ENCODE data around the gene RPA3.

The RPA3 gene

DNA sequence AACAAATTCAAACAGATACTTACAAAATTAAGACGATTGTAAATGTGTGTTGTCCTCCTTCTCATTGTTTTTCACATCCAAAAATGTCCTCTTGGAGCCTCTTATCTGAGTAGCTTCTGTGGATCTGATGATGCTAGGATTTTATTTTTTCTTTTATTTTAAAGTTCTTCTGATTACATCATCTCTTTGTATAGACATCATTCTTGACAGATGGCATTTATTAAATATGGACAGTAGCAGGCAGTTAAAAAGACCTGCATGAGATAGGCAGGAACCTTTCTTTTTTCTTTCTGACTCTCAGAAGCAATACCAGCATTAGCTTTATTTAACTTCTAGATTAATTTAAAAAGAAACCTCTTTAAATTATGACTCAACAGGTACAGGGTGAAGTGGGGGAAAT is at the start of gene RPA3:
Gene RPA3, minus strand, starts transcription at position 116 of the 400 bp plus-strand sequence. CDS start 78,189 bp downstream, outside the sequence.
- no peak for DNase-seq

DNA sequence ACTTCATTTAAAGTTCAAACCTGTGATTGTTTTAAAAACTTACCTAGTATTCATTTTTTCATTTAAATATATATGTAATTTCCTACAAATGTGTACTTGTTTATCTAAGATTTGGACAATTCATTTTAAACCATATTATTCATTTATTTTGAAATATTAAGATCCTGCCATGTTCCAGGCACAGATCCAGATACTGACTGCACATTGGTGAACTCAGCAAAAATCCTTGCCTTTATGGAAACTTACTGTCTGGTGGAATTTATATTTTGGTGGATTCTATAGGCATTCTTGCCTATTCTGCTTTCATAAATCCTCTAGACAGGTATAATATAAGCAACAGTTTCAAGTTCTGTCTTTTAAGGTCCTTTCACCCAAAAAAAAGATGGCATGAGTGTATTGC is 48.3 kb upstream of the RPA3 start:
- DNase-seq, result no peak

DNA sequence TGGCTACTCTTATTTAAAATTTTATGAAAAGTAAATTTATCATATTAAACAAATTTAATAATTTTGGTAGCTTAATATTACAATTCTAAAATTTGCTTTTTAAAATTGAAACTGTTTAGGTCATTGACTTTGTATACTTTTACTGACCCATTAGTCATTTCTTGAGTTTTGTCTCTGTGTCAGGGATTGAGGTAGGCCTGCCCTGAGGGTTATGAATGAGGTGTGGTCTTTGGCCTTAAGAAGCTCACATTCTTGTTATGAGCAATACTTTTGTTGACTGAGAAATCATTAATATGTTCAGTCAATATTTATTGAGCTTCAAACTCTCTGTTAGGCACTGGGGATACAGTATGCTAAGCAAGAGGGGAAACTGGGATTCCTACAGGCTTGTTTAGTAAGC is 47.0 kb upstream of the RPA3 start:
- DNase-seq, result no peak

DNA sequence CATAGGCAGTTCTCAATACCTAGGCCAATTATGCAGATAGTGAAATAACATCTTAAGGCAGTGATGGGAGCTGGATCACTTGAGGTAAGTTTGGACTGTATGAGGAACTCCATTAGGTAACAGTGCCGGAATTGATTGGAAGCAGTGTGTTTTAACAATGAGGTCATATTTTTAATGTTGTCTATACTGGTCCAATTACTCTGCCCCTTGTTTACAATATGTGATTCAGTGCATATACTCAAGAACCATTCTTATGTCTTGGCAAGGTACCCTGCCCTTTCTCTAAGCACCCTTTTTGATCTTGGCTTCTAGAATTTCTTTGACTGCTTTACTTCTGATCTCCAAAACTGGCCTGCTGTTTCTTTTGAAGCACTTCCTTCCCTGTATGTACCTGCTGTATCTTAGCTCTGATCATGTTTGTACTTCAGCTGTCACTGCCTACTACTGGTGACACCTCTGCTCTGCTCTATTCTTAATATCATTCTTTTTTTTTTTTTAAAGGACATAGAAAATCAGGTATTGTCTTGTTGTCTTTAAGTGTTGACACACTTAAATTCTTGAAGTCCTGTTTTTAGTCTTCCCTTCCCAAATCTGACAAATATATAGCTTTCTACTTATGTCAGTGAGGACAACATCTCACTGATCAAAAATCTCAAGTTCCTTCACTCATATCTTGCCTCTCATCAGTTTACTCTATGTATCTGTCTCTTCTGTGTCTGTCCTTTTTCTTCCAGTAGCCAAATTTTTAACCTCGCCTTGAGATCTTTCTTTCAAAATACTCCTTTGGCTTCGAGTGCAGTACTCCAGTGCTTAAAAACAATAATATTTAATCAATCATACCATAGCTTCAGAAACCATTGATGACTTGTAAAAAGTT is 46.4 kb upstream of the RPA3 start:
- no peak for DNase-seq

DNA sequence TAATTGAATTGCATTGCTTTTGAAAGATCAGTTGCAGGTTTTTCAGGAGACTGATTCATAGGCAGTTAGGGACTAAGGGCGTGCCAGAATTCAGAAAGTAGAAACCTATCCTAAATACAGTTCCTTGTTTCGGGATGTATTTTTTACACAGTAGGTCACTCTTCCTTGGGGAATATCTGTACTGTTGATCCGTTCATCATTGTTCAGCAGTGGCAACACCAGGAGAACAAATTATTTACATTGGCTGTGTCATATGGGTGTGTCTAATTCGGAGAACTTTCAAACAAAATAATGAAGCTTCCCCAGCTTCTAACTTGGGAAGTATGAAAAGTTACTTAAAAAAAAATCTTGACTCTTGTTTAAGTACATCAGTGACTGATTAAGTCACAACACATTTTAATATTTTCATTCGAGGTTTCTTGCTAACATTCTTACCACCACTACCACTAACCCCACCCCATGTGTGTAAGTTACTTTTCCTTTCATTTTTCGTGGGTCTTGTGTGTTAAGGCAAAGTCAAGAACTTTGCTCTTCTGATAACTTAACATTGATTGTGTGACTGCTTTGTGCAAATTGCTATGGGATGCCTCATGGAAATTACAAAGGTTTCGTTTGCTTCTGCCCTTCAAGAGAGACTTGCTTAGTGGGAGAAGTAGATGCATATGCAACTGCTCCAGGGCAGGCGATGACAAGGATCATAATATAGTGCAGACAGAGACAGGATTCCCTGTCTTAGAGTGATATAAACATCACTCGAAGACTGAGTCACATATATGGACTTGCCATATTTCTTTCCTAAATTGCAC is 43.8 kb upstream of the RPA3 start:
- DNase-seq, result no peak

DNA sequence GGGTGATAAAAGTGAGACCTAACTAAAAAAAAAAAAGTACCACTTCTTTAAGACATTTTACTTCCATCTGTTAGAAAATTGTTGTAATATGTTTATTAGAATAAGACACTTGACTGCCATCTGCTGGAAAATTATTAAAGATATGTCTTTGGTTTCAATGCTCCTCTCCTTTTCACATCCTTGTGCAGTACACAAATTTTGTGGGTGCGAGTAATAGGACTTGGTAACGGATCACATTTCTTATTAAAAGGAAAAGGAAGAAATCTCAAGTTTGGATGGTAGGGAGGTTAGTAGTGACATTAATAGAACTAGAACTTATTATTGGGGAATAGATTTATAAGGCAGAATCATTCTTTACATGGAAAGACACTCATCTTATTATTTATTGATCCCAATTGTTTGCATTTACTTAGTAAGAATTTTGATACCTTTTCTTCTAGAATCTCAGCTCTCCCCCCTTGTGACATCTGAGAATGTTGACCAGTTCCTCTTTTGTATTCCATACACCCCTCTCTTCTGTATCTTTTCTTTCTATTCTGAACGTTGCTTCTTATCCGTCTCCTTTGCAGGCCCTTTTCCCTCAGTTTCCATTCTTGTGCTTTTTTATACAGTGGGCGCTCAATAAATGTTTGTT is 43.0 kb upstream of the RPA3 start:
- no peak for DNase-seq

DNA sequence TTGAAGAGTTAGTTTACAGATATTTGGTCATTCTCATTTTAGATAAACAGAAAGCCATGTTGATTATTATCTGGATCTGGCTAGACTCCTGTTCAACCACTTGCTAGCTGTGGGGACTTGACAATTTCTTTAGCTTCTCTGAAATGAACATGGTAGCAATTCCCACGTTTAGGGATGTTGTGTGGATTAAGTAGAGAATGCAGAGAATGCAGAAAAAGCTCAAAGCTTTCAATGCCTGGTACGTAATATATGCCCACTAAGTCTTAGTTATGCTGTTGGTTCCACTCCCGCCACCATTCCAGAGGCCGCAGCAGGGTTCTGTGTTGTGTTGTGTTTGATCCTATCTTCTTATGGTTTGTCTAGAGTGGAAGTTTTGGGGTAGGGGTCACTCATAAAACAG is 39.2 kb upstream of the RPA3 start:
- no peak for DNase-seq

DNA sequence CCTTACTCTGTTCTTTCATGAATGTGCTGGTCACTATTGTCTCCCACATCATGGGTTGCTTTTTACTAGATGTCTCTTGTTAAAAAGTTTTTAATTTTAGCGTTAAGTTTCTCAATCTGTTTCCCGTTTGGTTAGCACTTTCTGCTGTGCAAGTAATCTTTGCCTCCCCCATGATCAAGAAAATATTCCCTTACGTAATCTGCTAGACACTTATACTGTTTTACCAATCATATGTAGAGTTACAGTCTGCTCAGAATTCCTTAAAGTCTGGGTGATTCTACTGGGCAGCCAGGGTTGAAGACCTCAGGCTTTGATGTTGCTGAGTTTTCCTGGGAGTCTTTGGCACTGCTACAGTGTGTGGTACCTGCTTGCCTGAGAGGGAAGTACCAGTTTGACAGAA is 38.2 kb upstream of the RPA3 start:
- DNase-seq, result no peak

DNA sequence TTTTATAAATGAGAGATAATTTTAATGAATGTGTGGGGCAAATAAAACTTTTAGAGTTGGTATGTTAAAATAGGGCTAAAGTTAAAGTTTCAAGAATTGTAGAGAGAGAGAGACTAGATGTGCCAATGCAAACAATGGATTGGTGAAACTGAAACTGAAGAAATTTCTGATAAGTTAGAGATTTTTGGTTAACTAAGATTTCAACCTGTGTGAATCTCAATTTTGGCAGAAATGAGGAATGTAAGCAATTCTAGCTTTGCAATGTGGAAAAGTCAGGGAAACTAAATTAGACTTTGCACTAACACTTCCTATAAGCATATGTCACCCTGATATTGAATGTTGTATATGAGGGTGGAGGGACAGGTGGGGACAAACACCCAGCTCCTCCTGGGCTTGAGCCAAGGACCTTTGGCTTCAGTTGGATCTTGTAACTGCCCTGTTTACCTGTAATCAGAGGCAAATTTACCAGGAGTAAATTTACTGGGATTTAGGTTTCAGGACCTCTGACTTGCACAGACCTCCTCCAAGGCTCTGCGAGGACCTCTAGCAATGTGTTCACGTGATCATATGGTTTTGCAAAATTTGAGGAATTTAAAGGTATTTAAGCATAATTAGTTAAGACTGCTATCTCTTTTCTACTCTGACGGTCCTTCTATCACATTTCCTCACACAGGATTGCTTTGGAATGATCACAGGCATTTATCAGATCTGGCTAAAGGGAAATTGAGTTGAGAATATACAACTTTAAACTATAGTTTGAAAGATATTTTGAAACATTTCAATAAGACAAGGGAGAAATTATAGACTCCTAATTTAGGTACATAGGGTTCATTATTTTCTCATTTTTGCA is 33.1 kb upstream of the RPA3 start:
- DNase-seq, result no peak

DNA sequence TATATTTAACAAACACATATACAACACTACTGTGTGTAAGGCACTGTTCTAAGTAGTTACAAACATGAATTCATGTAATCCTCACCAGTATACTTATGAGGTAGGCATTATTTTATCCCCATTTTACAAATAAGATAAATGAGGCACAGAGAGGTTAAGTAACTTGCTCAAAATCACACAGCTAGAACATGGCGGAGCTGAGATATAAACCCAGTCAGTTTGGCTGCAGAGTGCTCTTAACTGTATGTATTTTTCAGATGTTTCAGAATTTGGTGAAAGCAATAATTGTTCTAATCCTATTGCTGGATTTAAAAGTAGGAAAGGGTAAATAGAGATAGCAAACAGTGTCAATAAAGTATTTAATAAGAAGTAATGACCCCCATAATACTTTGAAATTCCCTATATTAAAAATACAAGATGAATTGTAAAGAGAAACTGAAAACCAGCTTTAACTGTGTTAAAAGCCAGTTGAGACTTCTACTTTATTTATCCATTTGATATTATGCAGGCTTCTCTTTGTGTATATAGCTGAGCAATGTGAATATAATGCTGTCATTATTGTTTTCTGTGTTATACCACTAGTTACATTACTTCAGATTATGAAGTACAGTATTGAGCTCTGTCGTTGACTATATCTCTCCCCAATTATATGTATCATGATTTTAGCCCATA is 32.3 kb upstream of the RPA3 start:
- DNase-seq, result no peak

DNA sequence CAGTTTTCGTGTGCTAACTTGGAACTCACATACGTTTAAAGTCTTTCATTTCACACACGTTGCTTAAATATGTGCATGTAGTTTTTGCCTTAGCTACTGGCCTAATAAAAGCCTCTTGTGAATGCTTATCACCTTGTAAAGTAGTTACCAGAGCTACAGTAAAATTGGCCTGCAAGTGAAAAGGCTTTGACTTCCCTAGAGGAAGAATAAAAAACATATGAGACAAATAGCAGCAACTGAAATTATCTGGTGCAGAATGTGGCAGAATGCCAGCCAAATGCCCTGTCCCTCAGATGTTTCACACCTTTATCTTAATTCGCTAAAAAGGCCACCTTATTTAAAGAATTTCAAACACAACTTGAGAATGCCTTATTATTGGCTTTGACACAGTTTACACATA is 28.1 kb upstream of the RPA3 start:
- DNase-seq, result no peak

DNA sequence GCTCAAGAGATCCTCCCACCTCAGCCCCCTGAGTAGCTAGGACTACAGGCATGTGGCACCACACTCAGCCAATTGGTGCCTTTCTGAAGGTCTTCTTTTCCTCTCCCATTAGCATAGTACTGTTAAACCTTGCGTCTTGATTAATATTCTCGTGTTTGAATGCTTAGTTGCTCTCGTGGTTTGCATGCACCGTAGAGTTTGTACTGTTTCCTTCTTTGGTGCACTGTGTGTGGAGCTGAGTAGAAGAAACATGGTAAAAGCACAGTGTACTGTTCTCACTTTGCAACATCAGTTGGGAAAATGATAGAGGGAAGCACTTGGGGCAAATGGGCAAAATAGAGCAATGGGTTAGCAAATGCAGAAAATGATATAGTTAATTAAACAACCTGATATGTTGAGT is 27.6 kb upstream of the RPA3 start:
- no peak for DNase-seq

DNA sequence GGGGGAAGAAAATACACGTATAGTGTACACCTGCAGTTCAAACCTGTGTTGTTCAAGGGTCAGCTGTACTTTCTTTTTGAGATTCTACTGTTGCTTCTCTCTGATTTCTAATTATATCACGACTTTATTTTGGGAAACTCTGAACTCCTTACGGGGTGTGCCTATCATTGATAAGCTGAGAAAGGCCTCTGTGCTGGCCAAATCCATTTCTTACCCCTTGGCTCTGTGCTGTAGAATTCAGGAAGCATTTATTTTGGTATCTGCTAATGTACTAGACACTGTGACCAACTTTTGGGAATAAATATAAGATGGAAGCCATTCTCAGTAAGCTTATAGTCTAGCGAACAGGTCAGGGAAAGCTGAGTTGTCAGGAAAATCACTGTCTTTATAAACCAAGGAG is 26.9 kb upstream of the RPA3 start:
- no peak for DNase-seq

DNA sequence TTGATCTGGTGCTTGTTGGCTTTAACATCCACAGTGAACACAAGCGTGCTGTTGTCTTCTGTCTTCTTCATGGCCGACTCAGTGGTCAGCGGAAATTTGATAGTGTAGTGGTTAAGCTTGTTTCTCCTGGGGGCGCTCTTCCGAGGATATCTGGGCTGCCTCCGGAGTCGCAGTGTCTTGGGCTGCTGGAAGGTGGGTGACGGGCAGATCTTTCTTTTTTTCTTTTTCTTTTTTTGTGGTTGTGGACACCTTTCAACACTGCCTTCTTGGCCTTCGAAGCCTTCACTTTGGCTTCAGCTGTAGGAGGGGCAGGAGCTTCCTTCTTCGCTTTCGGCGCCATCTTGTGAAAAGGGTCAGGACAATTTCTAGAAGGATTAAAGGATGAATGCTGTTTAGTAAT is 23.8 kb upstream of the RPA3 start:
- DNase-seq, result no peak

DNA sequence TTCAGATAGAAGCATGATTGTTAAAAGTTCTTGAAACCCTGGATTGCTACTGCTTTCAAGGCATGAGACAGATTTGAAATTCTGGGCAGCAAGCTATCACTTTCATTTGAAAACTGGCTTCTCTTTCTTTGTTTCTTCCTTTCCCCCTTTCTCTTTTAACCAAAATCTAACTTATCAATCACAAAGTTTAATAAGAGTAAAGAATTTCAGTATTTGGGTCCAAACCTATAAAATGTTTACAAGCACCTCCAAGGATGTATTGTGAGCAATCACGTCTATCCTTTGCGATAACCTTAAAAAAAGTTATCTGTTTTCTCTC is 21.6 kb upstream of the RPA3 start:
- DNase-seq, result no peak

DNA sequence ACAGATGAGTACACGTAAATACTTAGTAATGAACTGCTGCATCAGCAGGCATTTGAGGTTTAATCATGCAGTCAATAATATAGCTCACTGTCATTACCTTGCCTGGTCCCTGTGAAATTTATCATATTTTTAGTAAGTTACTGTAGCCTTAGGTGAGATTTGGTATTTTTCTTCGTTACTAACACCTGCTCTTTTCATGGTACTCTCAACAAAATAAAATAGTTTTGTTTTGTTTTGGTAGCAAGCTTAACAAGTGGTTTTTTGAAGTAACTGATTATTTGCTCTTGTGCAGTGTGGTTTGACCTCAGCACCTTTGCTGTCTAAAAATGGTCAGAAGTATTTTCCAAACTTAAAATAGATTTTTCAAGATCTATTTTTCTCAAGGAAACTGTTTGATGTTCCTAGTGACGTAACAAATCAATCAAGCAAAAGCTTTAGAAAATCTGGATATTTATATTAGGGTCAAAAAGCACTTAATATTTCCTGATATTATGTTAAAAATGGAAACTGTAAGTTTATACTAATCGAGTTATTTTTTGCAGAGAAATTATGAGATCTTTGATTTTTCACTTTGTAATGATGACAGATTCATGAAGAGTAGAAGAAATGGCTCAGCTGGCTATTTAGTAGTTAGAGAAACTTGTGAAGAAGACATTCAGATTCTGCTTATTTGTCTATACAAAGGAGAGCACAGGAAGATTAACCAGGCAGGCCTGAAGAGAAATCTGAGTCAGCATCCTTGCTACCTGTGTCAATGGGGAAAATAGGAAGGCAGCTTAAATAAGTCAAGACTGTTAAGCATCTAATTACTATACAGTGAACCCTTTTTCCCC is 21.0 kb upstream of the RPA3 start:
- no peak for DNase-seq

DNA sequence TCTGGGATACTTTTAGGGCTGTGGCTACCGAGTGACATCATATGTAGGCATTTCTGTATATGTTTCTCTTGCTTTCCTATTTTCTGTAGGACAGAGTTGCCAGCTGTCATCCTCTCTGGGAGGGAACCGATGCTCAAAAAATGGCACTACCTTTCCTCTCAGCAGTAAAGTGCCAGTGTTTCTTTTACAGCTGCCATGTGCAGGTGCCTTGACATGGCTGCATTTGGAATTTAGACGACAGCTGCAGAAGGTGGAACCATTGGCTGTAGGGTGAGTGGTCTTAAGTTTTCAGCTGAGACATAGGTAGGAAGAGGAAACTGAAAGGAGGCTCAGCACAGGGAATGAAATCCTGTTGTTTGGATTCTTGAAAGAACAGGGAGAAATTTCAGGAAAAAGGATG is 20.2 kb upstream of the RPA3 start:
- DNase-seq, result no peak

DNA sequence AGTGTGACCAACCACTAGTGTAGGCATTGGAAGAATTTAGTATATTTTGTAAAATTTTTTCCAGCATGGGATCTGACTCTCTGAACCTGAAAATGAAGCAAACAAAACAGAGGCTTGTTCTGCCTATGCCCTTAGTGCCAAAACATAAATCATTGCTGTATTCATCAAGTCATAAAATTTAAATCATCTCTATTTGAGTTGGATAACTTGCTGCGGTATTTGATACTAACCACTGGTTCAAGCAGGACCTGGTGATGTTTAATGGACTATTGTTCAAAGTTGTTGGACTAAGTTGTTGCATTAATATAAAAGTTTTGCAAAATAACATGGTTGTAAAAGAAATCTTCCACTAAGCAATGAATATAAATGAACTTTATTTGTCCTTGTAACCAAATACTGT is 19.8 kb upstream of the RPA3 start:
- DNase-seq, result no peak

DNA sequence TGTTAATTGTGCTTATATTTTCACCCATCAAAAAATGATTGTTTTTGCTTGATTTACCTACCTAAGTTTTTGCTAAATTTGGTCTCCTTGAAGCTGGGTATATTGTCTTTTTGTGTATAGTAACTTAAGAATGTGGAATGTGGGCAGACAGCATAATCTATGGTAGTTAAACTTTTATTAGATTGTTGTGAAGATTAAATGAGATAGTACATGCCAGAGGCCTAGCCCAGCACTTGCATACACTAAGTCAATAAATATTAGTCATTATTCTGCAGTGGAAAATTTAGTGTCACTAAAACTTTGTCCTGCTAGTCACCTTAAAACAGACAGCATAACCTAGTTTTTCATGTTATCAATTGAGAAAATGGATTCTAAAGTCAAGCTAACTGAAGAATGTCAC is 19.3 kb upstream of the RPA3 start:
- DNase-seq, result no peak

DNA sequence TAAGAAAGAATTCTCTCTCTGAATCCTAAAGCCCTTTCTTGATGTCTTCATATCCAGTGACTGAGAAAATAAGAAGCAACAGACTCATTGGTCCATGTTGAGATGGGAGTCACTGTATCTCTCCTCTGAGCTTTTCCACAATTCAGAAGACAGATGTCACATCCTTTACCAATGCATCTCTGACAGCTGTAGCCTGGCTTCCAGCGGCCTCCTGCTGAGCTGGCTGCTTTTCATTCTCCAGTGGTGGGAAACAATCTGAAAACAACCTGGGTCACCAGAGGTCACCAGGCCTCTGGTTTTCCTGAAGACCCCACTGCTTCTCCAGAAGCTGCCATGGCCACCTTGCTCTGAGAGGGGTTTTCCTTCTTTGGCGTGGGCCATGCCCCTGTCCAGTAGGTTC is 18.3 kb upstream of the RPA3 start:
- DNase-seq, result no peak

DNA sequence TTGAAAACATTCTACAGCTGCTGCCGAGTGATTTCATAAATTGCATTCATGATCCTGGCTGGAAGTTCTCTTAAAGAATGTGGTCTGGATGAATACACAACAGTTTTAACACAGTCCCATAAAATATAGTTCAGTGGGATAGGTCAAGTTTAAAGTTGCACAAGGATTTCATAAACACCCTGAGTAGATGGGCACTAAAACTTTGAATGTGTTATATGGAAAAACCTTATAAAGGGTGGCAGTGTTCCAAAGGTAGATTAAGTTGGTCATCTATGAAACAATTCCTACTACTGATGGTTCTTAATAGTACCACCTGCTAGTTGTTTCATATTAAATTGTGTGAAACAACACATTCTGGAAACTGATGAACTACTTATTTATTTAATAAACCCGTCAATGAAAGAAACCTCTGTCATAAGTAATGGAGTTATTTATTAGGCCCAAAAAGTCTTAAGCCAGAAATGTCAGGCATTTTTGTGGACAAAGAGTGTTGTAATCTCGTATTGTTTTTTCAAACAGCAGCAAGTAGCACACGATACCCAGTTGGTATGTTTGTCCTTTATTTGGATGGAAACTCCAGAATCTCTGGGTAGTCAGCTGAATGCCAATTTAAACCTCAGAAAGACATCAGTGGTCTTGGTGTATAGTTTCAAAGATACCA is 14.3 kb upstream of the RPA3 start:
- no peak for DNase-seq

Measured in activated naive CD4-positive, alpha-beta T cell (primary cell).